HG02870 (cell line): ENCODE results near the gene CABLES2.

Experiments used
- ATAC-seq: cut with Tn5 transposase; IDR thresholded peaks from one replicate; pipeline ENCODE4 v1.9.1; 2021; ENCODE audit warnings: mild to moderate bottlenecking, moderate library complexity; ENCODE audit not compliant: unreplicated experiment

CABLES2 gene

DNA sequence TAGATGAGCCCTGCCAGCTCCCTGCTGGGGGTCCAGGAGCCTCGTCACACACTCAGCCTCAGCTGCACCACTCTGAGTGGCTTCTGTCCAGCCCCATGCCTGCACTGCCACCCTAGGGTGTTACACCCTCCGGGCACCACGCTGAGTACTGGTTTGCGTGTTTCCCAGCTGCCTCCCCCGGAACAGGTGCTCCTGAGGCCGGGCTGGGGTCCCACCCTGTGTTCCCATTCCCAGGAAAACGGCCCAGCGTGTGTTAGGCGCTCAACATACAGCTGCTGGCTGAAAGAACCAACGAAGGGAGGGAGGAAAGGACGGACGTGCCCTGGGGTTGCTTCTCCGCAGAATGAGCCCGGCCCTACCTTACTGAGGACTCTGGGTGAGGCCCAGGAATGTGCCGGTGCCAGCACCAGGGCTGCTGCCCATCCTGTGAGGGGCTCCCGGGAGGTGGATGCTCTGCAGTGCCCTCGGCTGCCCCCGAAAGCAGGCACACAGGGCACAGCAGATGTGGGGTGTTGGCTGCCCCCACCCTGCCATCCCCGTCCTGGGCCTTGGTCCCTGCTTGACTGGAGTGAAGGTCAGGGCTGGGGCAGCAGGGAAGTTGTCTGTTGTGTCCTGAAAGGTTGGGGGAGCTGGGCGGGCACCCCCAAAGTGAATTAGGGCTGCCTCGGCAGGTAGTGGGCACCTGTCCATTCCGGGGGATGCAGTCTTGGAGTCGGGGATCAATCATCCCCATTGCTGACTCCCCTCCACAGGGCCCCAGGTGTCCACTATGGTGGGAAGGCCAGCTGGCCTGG is 56.3 kb downstream of the CABLES2 start:
- no peak for ATAC-seq

DNA sequence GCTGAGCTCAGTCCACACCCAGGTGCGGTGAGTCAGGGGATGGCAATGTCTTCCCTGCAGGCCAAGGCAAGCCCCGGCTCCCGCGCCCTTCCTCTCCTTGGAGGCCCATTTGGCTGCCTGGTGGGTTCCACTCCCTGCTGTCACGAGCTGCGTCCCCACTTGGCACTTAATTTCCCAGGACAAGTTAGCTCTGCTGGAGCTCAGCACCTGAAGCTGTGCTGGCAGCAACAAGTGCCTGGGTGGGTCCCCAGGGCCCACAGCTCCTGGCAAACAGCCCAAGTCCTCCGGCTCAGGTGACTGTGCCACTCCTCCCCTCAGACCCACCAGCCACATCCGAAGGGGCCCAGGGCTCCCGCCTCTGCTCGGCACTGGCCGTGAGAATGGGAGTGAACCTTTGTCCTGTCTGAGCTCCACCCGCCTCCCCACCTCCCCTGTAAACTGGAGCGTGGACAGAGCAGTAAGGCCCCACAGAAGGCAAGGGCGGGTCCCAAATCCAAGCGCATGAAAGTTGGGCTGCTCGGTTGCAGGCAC is 56.9 kb downstream of the CABLES2 start:
- ATAC-seq, result no peak

DNA sequence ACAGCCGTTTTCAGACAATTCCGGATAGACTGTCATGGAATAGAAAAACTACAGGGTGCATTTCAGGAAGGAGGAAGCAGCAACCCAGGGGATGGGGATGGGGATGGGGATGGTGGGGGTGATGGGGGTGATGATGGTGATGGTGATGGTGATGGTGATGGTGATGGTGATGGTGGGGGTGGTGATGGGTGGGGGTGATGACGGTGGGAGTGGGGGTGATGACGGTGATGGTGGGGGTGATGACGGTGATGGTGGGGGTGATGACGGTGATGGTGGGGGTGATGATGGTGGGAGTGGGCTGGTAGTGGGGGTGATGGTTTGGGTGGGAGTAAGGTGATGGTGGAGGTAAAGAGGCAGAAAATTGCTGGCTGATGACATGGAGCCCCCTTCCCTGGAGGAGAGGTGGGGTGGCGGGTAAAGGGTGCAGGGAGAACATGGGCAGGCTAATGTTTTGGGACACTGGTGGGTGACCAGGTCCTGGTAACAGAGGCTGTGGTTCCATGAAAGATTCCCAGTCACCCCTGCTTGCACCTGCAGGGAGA is 57.5 kb downstream of the CABLES2 start:
- no peak for ATAC-seq

GRCh38 chr20:62348604-62349003 is 58.5 kb downstream of the CABLES2 start:
- no peak for ATAC-seq

- no peak for ATAC-seq
Observed at GRCh38 chr20:62347445-62347844, 59.6 kb downstream of the CABLES2 start.

DNA sequence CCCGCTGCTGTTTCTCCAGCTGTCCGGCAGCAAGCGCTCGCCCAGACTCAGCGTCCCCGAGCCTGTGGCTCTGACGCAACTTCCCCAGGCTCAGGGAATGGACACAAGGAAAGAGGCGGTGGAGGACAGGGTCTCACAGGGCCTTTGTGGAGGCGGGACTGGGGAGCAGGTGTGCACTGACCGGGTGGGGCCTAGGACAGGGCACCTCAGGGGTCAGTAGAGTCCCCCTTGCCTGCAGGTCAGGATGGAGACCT is 60.0 kb downstream of the CABLES2 start:
- no peak for ATAC-seq

DNA sequence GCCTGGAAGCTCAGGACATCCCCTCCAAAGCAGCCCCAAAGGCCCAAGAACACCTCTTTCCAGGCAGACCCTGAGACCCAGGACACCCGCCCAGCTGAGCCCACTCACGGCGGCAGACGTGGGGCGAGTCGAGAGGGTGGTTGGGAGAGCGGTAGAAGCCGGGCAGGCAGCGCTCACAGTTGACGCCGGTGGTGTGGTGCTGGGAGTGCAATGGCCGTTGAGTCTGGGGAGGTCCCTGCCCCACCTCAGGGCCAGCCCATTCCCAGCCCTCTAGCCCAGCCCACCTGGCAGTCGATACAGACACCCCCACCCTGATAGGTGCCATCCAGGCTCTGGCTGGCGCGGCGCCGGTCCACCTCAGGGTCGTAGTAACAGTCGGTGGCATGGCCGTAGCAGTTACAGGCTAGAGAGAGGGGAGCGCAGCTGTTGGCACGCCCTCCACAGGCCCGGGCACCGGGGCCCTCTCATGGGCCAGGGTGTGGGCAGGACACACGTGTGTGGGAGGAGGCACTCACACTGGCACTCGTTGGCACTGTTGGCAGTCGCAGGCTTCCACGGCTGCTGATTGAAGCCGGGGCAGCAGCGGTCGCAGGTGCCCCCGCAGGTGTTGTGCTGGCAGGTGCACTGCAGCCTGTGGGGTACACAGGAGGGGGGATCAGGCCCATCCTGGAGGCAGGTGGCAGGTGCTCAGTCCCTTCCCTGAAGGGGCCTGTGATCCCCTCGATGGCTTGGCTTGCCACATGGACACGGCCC is 60.5 kb downstream of the CABLES2 start:
- ATAC-seq, result no peak

DNA sequence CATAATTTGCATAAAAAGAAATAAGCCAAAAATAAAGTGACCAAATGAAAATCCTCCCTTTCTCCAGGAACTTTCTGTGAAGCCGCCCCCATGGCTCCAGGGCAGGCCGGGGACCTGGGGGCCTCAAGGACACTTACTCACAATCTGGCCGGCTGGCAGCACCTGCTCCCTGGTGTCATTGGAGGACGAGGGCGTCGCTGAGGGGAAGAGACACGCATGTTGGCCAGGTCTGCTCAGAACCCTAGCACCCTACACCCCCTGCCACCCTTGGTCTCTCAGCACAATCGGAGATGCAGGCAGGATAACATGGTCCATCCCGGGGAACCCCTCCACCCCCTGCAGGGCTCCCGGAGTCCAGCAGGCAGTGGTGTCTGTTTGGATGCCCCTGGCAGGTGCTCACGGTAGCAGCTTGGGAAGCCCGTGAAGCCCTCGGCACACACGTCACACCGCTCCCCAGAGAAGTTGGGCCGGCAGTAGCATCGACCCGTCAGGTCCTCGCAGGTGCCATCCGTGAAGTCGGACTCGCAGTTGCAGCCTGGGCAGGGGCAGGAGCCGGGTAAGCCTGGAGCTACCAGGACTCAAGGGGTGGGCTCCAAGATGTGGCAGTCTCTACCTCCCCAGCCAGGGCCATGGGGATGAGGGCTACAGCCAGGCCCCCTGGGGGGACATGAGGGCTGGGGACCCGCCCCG is 61.3 kb downstream of the CABLES2 start:
- ATAC-seq, result no peak

- no peak for ATAC-seq
Observed at GRCh38 chr20:62344782-62345181, 62.3 kb downstream of the CABLES2 start.

DNA sequence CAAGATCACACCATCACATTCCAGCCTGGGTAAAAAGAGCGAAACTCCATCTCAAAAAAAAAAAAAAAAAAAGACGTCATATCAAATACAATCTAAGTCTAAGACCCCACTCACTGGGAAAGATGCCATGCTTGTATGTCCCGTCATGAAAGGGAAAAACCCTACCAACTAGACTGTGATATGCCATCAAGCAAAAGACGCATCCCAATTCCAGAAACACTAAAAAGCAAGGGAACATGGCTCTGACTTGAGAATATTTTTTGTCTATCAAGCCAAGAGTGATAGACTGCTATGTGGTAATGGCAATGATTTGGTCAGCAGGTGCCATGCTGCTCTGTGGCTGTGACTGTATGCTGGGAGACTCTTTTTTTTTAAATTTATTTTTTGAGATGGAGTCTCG is 63.0 kb downstream of the CABLES2 start:
- ATAC-seq, result no peak

GRCh38 chr20:62342910-62343309 is 64.2 kb downstream of the CABLES2 start:
- ATAC-seq, result no peak

GRCh38 chr20:62339647-62340062 is 67.4 kb downstream of the CABLES2 start:
- ATAC-seq, result peak; percentile 70
